Neural crest cell (in vitro differentiated cells): ENCODE measurements around the gene KCNRG. TPM values are rescaled to one million over a fixed set of nuclear protein-coding genes. Genes with fewer than 3 reads are reported as not detected.
A peak's percentile ranks its signal among the peaks of the same experiment; 100 is the strongest.

Experiments
- DNase-seq: peaks from one replicate; pipeline ENCODE4 v3.0.0; 2021; ENCODE audit warnings: low read depth, mixed read lengths, low spot score
- H3K27ac Mint-ChIP-seq: one replicate; pipeline ENCODE4 v1.8.0; 2021; ENCODE audit warnings: mild to moderate bottlenecking, mixed read lengths; ENCODE audit not compliant: unreplicated experiment
- H3K27me3 Mint-ChIP-seq: 2 replicates; pipeline ENCODE4 v1.8.0; 2021; ENCODE audit warnings: low read depth, mild to moderate bottlenecking, mixed read lengths
- H3K36me3 Mint-ChIP-seq: 2 replicates; pipeline ENCODE4 v1.8.0; 2021; ENCODE audit warnings: low read depth, mild to moderate bottlenecking, mixed read lengths
- H3K4me1 Mint-ChIP-seq: 2 replicates; pipeline ENCODE4 v1.8.0; 2021; ENCODE audit warnings: mixed read lengths
- H3K4me3 Mint-ChIP-seq: one replicate; pipeline ENCODE4 v1.8.0; 2021; ENCODE audit warnings: mild to moderate bottlenecking, mixed read lengths
- H3K9me3 Mint-ChIP-seq: 2 replicates; pipeline ENCODE4 v1.8.0; 2021; ENCODE audit warnings: mixed read lengths
- CTCF ChIP-seq: fragments of 200-600 bp; sonication (generic); conservative IDR thresholded peaks from 2 replicates; pipeline ENCODE4 v1.5.0; 2021; ENCODE audit warnings: antibody characterized with exemption, mild to moderate bottlenecking
- long read RNA-seq: library from polyadenylated mRNA; unstranded; transcript quantifications from one replicate; pipeline ENCODE4 v2.0.0, GENCODE V29; 2020
- total RNA-seq: library from RNA; stranded (reverse); gene quantifications from 2 replicates; pipeline ENCODE4 v1.2.1, GENCODE V29; 2021

Gene KCNRG, protein sequence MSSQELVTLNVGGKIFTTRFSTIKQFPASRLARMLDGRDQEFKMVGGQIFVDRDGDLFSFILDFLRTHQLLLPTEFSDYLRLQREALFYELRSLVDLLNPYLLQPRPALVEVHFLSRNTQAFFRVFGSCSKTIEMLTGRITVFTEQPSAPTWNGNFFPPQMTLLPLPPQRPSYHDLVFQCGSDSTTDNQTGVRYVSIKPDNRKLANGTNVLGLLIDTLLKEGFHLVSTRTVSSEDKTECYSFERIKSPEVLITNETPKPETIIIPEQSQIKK
- total RNA-seq: 1.1 and 1.4 TPM in 2 replicates
- long read RNA-seq, partial matches to known transcripts: 0 of 4 reads
- long read RNA-seq, other reads (novel, unspliced or antisense): 4 of 4 reads

- H3K36me3 Mint-ChIP-seq: peaks cover 33% of the 10 kb centered on the region
- no peak within 1 kb of the TSS for H3K4me3 Mint-ChIP-seq
- peaks cover 2% of the 10 kb centered on the region for H3K9me3 Mint-ChIP-seq
- TF ChIP-seq CTCF: no peak
- no peaks in the 10 kb centered on the region for H3K27me3 Mint-ChIP-seq
- H3K4me1 Mint-ChIP-seq: peaks cover 28% of the 10 kb centered on the region
- no peak within 1 kb of the TSS for H3K27ac Mint-ChIP-seq
- no peak for DNase-seq
Measured at GRCh38 chr13:50015258-50015657, at the start of gene KCNRG. KCNRG (plus strand) TSS chr13:50015444; CDS start chr13:50015494, 50 bp downstream.

DNA sequence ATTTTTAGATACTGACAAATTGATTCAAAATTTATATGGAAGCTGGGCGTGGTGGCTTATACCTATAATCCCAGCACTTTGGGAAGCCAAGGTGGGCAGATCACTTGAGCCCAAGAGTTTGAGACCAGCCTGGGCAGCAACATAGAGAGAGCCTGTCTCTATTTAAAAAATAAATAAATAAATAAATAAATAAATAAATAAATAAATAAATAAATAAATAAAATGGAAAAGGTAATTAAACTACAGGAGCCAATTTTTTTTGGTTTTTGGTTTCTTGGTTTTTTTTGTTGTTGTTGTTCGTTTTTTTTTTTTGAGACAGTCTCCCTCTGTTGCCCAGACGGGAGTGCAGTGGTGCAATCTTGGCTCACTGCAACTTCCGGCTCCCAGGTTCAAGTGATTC lies 47.8 kb upstream of the KCNRG start:
- no peak for TF ChIP-seq CTCF
- Mint-ChIP-seq H3K36me3 (peaks cover 19% of the 10 kb centered on the region), H3K4me1 (no peaks in the 10 kb centered on the region), H3K27me3 (no peaks in the 10 kb centered on the region), H3K9me3 (peaks cover 30% of the 10 kb centered on the region), H3K27ac (no peak overlapping the region), H3K4me3 (no peak overlapping the region)
- DNase-seq: no peak

GRCh38 chr13:49972709-49973108 lies 42.5 kb upstream of the KCNRG start:
- TF ChIP-seq CTCF: no peak
- no peak overlapping the region for H3K27ac Mint-ChIP-seq
- H3K9me3 Mint-ChIP-seq: no peaks in the 10 kb centered on the region
- no peaks in the 10 kb centered on the region for H3K4me1 Mint-ChIP-seq
- no peaks in the 10 kb centered on the region for H3K36me3 Mint-ChIP-seq
- no peak overlapping the region for H3K4me3 Mint-ChIP-seq
- H3K27me3 Mint-ChIP-seq: no peaks in the 10 kb centered on the region
- DNase-seq: no peak

DNA sequence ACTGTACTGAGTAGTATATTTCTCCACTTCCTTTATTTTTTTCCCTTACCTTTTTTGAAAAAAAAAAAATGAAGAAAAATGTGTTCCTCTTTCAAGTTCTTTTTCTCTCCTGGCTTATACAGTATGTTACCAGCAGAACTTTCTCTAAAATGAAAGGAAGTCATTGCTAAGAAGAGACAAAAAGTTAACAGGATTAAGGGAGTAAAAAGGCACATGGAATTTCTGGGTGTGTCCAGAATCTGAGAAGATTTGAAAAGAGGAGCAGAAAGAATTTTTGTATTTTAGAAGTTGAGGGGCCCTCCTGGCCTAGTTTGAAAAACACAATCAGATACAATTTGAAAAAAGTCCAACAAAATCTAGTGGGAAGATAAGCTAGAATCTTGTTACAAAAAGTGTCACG lies 39.4 kb upstream of the KCNRG start:
- DNase-seq: no peak
- no peaks in the 10 kb centered on the region for H3K36me3 Mint-ChIP-seq
- no peaks in the 10 kb centered on the region for H3K27me3 Mint-ChIP-seq
- no peak for TF ChIP-seq CTCF
- no peaks in the 10 kb centered on the region for H3K9me3 Mint-ChIP-seq
- H3K27ac Mint-ChIP-seq: no peak overlapping the region
- no peak overlapping the region for H3K4me3 Mint-ChIP-seq
- no peaks in the 10 kb centered on the region for H3K4me1 Mint-ChIP-seq

- no peaks in the 10 kb centered on the region for H3K27me3 Mint-ChIP-seq
- DNase-seq: peak; percentile 61
- no peaks in the 10 kb centered on the region for H3K9me3 Mint-ChIP-seq
- no peaks in the 10 kb centered on the region for H3K36me3 Mint-ChIP-seq
- TF ChIP-seq CTCF: peak; percentile 96
- H3K27ac Mint-ChIP-seq: no peak overlapping the region
- H3K4me1 Mint-ChIP-seq: no peaks in the 10 kb centered on the region
- no peak overlapping the region for H3K4me3 Mint-ChIP-seq
Measured at GRCh38 chr13:49976314-49977258, 38.7 kb upstream of the KCNRG start.
